ENCODE measurements around the gene PLAC1. TPM values are rescaled to one million over a fixed set of nuclear protein-coding genes. Genes with fewer than 3 reads are reported as not detected.

Gene PLAC1
- total and polyA plus RNA-seq, 5 donors from 2014 or later: not detected

DNA sequence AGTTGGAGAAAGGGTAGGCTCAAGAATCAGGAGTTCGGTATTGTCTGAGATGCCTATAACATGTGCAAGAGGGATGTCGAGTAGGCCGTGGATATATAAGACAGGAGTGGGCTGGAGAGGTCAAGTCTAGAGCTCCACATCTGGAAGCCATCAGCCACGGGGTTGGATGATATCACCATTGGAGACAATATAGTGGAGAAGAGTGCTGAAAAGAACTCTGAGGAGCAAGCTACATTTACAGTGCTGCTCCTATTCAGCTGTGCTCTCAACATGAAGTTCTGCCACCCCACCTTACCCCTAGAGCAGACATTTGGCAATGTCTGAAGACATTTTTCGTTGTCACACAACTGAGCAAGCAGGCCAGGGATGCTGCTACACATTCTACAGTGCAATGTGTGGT is 20.9 kb upstream of the PLAC1 start:
- Histone ChIP-seq H3K4me1 (ENCODE audit: control insufficient read depth, insufficient read depth, low read length, poor library complexity, severe bottlenecking) (no peaks in the 10 kb centered on the region), H3K27ac (ENCODE audit: insufficient read depth, low read length, poor library complexity, severe bottlenecking) (no peak overlapping the region), H3K4me3 (ENCODE audit: low read depth, low read length) (no peak overlapping the region), H3K36me3 (ENCODE audit: control insufficient read depth, insufficient read depth, low read length) (no peaks in the 10 kb centered on the region), H3K9me3 (ENCODE audit: control insufficient read depth in 2 of 2, low read length in 2 of 2) (no peaks in the 10 kb centered on the region), H3K27me3 (ENCODE audit: control insufficient read depth, insufficient read depth, low read length) (no peaks in the 10 kb centered on the region)
- DNase-seq: no peak
- Mint-ChIP-seq H3K27ac (no peak overlapping the region), H3K36me3 (no peaks in the 10 kb centered on the region), H3K27me3 (no peaks in the 10 kb centered on the region), H3K4me3 (no peak overlapping the region), H3K4me1 (no peaks in the 10 kb centered on the region), H3K9me3 (peaks cover 0 to 2% (median 0%) of the 10 kb centered on the region in 7 donors)
- no peak for ATAC-seq (ENCODE audit: low read depth in 2 of 2)

DNA sequence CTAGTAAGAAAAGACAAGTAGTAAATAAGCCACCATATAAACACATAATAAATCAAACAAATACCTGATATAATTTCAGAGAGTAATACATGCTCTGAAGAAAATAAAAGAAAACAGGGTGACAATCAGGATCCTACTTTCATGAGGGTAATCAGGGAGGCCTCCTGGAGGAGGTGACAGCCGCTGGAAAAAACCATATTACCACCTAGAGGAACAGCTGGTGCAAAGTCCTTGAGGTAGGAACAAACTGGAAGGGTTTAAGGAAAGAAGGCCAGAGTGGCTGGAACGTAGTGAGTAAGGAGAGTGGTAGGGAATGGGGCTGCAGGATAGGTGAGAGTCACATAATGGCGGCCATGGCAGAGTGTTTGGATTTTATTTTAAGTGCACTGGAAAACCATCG is 19.1 kb upstream of the PLAC1 start:
- Histone ChIP-seq H3K9me3 (ENCODE audit: control insufficient read depth in 2 of 2, low read length in 2 of 2) (no peaks in the 10 kb centered on the region), H3K4me3 (ENCODE audit: low read depth, low read length) (no peak overlapping the region), H3K36me3 (ENCODE audit: control insufficient read depth, insufficient read depth, low read length) (no peaks in the 10 kb centered on the region), H3K4me1 (ENCODE audit: control insufficient read depth, insufficient read depth, low read length, poor library complexity, severe bottlenecking) (no peaks in the 10 kb centered on the region), H3K27me3 (ENCODE audit: control insufficient read depth, insufficient read depth, low read length) (no peaks in the 10 kb centered on the region), H3K27ac (ENCODE audit: insufficient read depth, low read length, poor library complexity, severe bottlenecking) (no peak overlapping the region)
- Mint-ChIP-seq H3K4me1 (no peaks in the 10 kb centered on the region), H3K9me3 (peaks cover 0 to 2% (median 0%) of the 10 kb centered on the region in 7 donors), H3K36me3 (no peaks in the 10 kb centered on the region), H3K4me3 (no peak overlapping the region), H3K27me3 (no peaks in the 10 kb centered on the region), H3K27ac (no peak overlapping the region)
- DNase-seq: no peak
- ATAC-seq (ENCODE audit: low read depth in 2 of 2): no peak

DNA sequence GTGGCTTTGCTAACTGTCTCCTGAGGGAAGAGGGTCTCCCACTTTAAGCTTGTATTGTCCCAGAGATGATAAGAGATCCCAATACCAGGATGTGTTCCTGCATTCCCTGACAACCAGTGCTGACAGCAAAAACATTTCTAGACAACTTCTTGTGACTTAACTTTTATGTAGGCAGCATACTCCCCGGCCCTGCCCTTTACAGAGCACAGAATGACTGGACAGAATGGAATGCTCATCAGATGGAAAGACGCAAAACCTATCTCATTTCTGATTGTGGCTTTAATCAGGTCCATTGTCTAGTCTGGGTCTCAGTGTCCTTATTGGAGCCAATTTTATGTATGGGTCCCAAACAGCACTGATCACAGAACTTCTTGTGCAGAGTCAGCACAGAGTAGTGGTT is 18.2 kb upstream of the PLAC1 start:
- DNase-seq (no peak), ATAC-seq (ENCODE audit: low read depth in 2 of 2) (no peak)
- H3K27me3 ChIP-seq (ENCODE audit: control insufficient read depth, insufficient read depth, low read length): no peaks in the 10 kb centered on the region
- H3K9me3 ChIP-seq (ENCODE audit: control insufficient read depth in 2 of 2, low read length in 2 of 2): no peaks in the 10 kb centered on the region
- no peaks in the 10 kb centered on the region for H3K36me3 ChIP-seq (ENCODE audit: control insufficient read depth, insufficient read depth, low read length)
- no peaks in the 10 kb centered on the region for H3K36me3 Mint-ChIP-seq
- no peaks in the 10 kb centered on the region for H3K27me3 Mint-ChIP-seq
- no peak overlapping the region for H3K4me3 Mint-ChIP-seq
- H3K4me1 Mint-ChIP-seq: no peaks in the 10 kb centered on the region
- H3K9me3 Mint-ChIP-seq: peaks cover 0 to 2% (median 0%) of the 10 kb centered on the region in 7 donors
- H3K27ac Mint-ChIP-seq: no peak overlapping the region
- H3K4me3 ChIP-seq (ENCODE audit: low read depth, low read length): no peak overlapping the region
- no peak overlapping the region for H3K27ac ChIP-seq (ENCODE audit: insufficient read depth, low read length, poor library complexity, severe bottlenecking)
- H3K4me1 ChIP-seq (ENCODE audit: control insufficient read depth, insufficient read depth, low read length, poor library complexity, severe bottlenecking): no peaks in the 10 kb centered on the region

DNA sequence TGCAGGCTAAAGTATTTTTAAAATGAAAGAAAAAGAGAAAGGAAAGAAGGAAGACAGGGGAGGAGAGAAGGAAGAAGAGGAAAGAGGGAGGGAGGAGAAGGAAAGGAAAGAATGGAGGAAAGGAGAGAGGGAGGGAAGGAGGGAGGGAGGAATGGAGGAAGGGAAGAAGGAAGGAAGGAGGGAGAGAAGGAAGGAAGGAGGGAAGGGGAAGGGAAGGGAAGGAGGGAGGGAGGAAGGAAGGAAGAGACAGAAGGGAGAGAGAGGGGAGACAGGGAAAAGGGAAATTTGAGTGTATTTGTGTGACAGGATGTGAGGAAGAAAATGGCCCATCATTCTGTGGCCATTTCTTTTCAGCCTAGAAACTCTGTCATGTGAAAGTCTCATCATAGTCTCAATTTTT is 14.9 kb upstream of the PLAC1 start:
- no peaks in the 10 kb centered on the region for H3K4me1 ChIP-seq (ENCODE audit: control insufficient read depth, insufficient read depth, low read length, poor library complexity, severe bottlenecking)
- no peaks in the 10 kb centered on the region for H3K9me3 ChIP-seq (ENCODE audit: control insufficient read depth in 2 of 2, low read length in 2 of 2)
- no peaks in the 10 kb centered on the region for H3K36me3 Mint-ChIP-seq
- peaks cover 0 to 2% (median 0%) of the 10 kb centered on the region in 7 donors for H3K9me3 Mint-ChIP-seq
- no peak overlapping the region for H3K27ac Mint-ChIP-seq
- H3K4me3 Mint-ChIP-seq: no peak overlapping the region
- no peak overlapping the region for H3K27ac ChIP-seq (ENCODE audit: insufficient read depth, low read length, poor library complexity, severe bottlenecking)
- no peaks in the 10 kb centered on the region for H3K36me3 ChIP-seq (ENCODE audit: control insufficient read depth, insufficient read depth, low read length)
- no peaks in the 10 kb centered on the region for H3K27me3 Mint-ChIP-seq
- no peaks in the 10 kb centered on the region for H3K27me3 ChIP-seq (ENCODE audit: control insufficient read depth, insufficient read depth, low read length)
- ATAC-seq (ENCODE audit: low read depth in 2 of 2): no peak
- H3K4me1 Mint-ChIP-seq: no peaks in the 10 kb centered on the region
- H3K4me3 ChIP-seq (ENCODE audit: low read depth, low read length): no peak overlapping the region
- no peak for DNase-seq

DNA sequence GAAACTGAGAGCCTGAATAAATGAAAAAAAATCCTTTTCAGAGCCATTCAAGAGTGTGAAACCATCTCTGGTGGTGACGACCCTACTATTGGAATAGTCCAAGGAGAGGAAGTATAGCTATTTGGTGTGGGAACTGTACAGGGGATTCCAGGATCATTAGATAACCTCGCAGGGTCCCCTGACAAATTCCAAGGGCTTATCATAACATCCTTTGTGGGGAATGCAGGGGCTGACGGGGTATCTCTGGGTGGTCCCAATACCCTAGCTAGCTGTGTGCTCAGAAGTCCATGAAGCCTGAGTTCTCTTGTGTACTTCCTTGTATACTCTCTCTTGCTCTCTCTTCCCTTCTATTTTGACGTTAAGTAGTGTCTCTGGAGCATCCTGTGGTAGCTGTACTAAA is 13.8 kb upstream of the PLAC1 start:
- Histone ChIP-seq H3K9me3 (ENCODE audit: control insufficient read depth in 2 of 2, low read length in 2 of 2) (no peaks in the 10 kb centered on the region), H3K4me1 (ENCODE audit: control insufficient read depth, insufficient read depth, low read length, poor library complexity, severe bottlenecking) (no peaks in the 10 kb centered on the region), H3K27ac (ENCODE audit: insufficient read depth, low read length, poor library complexity, severe bottlenecking) (no peak overlapping the region), H3K36me3 (ENCODE audit: control insufficient read depth, insufficient read depth, low read length) (no peaks in the 10 kb centered on the region), H3K4me3 (ENCODE audit: low read depth, low read length) (no peak overlapping the region), H3K27me3 (ENCODE audit: control insufficient read depth, insufficient read depth, low read length) (no peaks in the 10 kb centered on the region)
- Mint-ChIP-seq H3K27ac (no peak overlapping the region), H3K9me3 (no peaks in the 10 kb centered on the region), H3K4me3 (no peak overlapping the region), H3K36me3 (no peaks in the 10 kb centered on the region), H3K4me1 (no peaks in the 10 kb centered on the region), H3K27me3 (no peaks in the 10 kb centered on the region)
- ATAC-seq (ENCODE audit: low read depth in 2 of 2): no peak
- no peak for DNase-seq

DNA sequence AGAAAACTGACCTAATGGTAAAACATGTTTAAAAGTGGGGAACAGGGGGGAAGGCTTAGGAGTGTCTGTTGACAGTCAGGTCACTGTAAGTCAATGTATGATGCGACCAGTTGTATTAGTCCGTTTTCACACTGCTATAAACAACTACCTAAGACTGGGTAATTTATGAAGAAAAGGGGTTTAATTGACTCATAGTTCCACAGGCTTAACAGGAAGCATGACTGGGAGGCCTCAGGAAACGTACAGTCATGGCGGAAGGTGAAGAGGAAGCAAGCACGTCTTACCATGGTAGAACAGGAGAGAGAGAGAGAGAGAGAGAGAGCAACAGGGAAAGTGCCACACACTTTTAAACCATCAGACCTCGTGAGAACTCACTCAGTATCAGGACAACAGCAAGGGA is 13.0 kb upstream of the PLAC1 start:
- Mint-ChIP-seq H3K27ac (no peak overlapping the region), H3K4me3 (no peak overlapping the region), H3K36me3 (no peaks in the 10 kb centered on the region), H3K9me3 (no peaks in the 10 kb centered on the region), H3K27me3 (no peaks in the 10 kb centered on the region), H3K4me1 (no peaks in the 10 kb centered on the region)
- Histone ChIP-seq H3K36me3 (ENCODE audit: control insufficient read depth, insufficient read depth, low read length) (no peaks in the 10 kb centered on the region), H3K4me3 (ENCODE audit: low read depth, low read length) (no peak overlapping the region), H3K27me3 (ENCODE audit: control insufficient read depth, insufficient read depth, low read length) (no peaks in the 10 kb centered on the region), H3K9me3 (ENCODE audit: control insufficient read depth in 2 of 2, low read length in 2 of 2) (no peaks in the 10 kb centered on the region), H3K27ac (ENCODE audit: insufficient read depth, low read length, poor library complexity, severe bottlenecking) (no peak overlapping the region), H3K4me1 (ENCODE audit: control insufficient read depth, insufficient read depth, low read length, poor library complexity, severe bottlenecking) (no peaks in the 10 kb centered on the region)
- no peak for ATAC-seq (ENCODE audit: low read depth in 2 of 2)
- no peak for DNase-seq

DNA sequence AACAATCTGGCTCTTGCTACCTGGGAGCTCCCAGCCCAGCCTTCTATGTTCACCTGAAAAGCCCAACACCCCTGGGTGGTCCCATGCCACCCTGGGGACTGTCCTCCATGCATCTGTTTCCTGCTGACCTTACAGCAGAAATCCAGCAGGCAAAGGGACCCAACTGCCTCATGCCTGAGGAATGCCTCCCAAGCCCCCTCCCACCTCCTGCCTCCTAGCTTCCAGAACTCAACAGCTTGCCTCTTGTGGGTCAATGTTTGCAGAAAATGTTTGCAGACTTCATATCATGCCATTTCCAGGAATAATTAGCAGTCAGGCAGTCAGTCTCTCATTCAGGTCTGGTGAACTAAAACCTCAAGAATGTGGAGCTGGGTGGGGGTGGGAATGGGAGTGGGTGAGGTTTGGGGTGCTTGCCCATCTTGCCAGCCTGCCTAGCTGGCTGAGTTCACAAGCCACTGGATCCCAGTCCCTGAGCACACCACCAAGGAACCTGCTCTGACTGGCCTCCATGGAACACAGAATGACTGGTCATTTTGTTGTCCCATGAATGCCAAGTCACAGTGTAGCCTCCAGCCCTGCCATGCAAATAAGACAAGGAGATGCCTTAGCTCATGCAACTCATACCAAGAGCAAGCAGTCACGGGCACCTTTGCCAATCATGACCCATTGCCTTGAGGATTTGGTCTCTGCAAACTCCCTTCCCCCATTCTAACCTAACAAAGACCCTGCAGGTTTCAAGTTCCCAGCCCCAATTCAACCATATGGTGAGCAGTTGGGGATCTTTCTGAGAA is 12.1 kb upstream of the PLAC1 start:
- H3K36me3 Mint-ChIP-seq: no peaks in the 10 kb centered on the region
- no peaks in the 10 kb centered on the region for H3K9me3 Mint-ChIP-seq
- Histone ChIP-seq H3K27ac (ENCODE audit: insufficient read depth, low read length, poor library complexity, severe bottlenecking) (no peak overlapping the region), H3K9me3 (ENCODE audit: control insufficient read depth in 2 of 2, low read length in 2 of 2) (no peaks in the 10 kb centered on the region), H3K4me3 (ENCODE audit: low read depth, low read length) (no peak overlapping the region), H3K27me3 (ENCODE audit: control insufficient read depth, insufficient read depth, low read length) (no peaks in the 10 kb centered on the region), H3K4me1 (ENCODE audit: control insufficient read depth, insufficient read depth, low read length, poor library complexity, severe bottlenecking) (no peaks in the 10 kb centered on the region), H3K36me3 (ENCODE audit: control insufficient read depth, insufficient read depth, low read length) (no peaks in the 10 kb centered on the region)
- ATAC-seq (ENCODE audit: low read depth in 2 of 2) (no peak), DNase-seq (no peak)
- H3K4me1 Mint-ChIP-seq: no peaks in the 10 kb centered on the region
- H3K27ac Mint-ChIP-seq: no peak overlapping the region
- no peak overlapping the region for H3K4me3 Mint-ChIP-seq
- H3K27me3 Mint-ChIP-seq: no peaks in the 10 kb centered on the region

DNA sequence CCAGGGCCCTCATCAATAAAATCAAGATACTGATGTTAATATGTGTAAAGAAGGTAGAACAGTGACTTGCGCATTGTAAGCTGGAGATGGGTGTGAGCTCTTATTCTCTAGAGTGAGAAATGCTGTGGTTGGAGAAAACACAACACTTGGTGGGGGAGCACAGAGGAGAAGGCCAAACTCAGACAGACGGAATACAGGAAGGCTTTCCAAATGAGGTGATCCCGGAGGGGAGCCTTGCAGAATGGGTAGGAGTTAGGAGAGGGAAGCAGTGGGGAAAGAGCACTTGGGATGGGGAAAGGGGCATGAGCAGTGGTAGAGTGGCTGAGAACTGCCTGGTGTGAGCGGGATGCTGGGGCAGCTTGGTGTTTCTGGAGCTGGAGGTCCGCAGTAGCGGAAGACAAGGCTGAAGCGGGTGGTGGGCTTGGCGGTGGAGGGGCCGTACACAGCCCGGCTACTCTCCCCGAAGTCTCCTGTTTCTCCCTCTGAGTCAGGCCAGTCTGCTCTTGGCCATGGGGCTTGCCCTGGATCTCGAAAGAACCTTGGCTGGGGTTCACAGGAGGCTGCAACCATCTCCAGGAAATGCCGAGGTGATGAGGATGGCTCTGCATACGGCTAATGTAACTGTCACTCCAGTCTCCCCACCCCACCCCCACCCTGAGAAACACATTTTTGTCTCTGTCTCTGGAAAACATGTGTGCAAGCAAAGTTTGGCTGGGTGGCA is 11.3 kb upstream of the PLAC1 start:
- ATAC-seq (ENCODE audit: low read depth in 2 of 2): no peak
- no peaks in the 10 kb centered on the region for H3K4me1 Mint-ChIP-seq
- no peaks in the 10 kb centered on the region for H3K27me3 Mint-ChIP-seq
- Histone ChIP-seq H3K4me3 (ENCODE audit: low read depth, low read length) (no peak overlapping the region), H3K27ac (ENCODE audit: insufficient read depth, low read length, poor library complexity, severe bottlenecking) (no peak overlapping the region), H3K27me3 (ENCODE audit: control insufficient read depth, insufficient read depth, low read length) (no peaks in the 10 kb centered on the region), H3K36me3 (ENCODE audit: control insufficient read depth, insufficient read depth, low read length) (no peaks in the 10 kb centered on the region), H3K9me3 (ENCODE audit: control insufficient read depth in 2 of 2, low read length in 2 of 2) (no peaks in the 10 kb centered on the region), H3K4me1 (ENCODE audit: control insufficient read depth, insufficient read depth, low read length, poor library complexity, severe bottlenecking) (no peaks in the 10 kb centered on the region)
- no peak overlapping the region for H3K4me3 Mint-ChIP-seq
- no peak for DNase-seq
- no peaks in the 10 kb centered on the region for H3K9me3 Mint-ChIP-seq
- H3K27ac Mint-ChIP-seq: no peak overlapping the region
- H3K36me3 Mint-ChIP-seq: no peaks in the 10 kb centered on the region

All from CD4-positive, CD25-positive, alpha-beta regulatory T cell (primary cell).